GM12878 (cell line): ENCODE results near the gene PDZD7. TPM values are rescaled to one million over a fixed set of nuclear protein-coding genes. Genes with fewer than 3 reads are reported as not detected.

Experiments used
- ATAC-seq: fragments of 200-7000 bp; cut with Tn5 transposase; 3 replicates; pipeline ENCODE4 v1.9.1; 2020; ENCODE audit warnings: mild to moderate bottlenecking, moderate library complexity
- BruUV-seq: library from RNA; stranded (reverse); fragments of 400-500 nt; replicated peaks from 2 replicates; lab custom pipeline; 2021; lab: Mats Ljungman, UMichigan
- CTCF ChIA-PET: fragments of 300-600 bp; sonication (Branson Sonifier 250); formaldehyde crosslinking; extraction: SDS; loops from one replicate; lab custom pipeline; 2021; ENCODE audit warnings: inconsistent platforms; lab: Yijun Ruan, JAX
- POLR2A ChIA-PET: fragments of 350-600 bp; formaldehyde crosslinking; extraction: SDS; loops from one replicate; lab custom pipeline; 2021; ENCODE audit warnings: inconsistent platforms; lab: Charles Lee
- RAD21 ChIA-PET: fragments of 300-600 bp; sonication (Branson Sonifier 250); formaldehyde crosslinking; loops from one replicate; lab custom pipeline; 2023; ENCODE audit warnings: antibody characterized with exemption; ENCODE audit not compliant: unreplicated experiment; lab: Charles Lee
- SMC1A ChIA-PET: fragments of 300-600 bp; sonication (Branson Sonifier 250); formaldehyde crosslinking; loops from one replicate; lab custom pipeline; 2023; ENCODE audit not compliant: unreplicated experiment, uncharacterized antibody; lab: Charles Lee
- DNase-seq: peaks from one replicate; pipeline ENCODE4 v3.0.0-alpha.2; 2011; ENCODE audit warnings: low read depth, low spot score
- FAIRE-seq: peaks from 3 replicates; lab custom pipeline; 2011; peaks lifted over from hg19 to GRCh38; lab: Jason Lieb, UNC
- H2AFZ ChIP-seq: 2 replicates; pipeline ENCODE4 v1.6.0; 2011; ENCODE audit warnings: low read depth, low read length, control low read depth; ENCODE audit not compliant: control insufficient read depth
- H3K27ac ChIP-seq: 2 replicates; pipeline ENCODE4 v1.5.1; 2011; ENCODE audit warnings: control low read depth; ENCODE audit not compliant: control insufficient read depth, insufficient read depth
- H3K27me3 ChIP-seq, 2 experiments: replicated peaks in 1 of 2; 2 replicates each; pipeline versions ENCODE4 v1.6.0 to v1.6.1; 2011; ENCODE audit warnings: low read length in 1 of 2; ENCODE audit not compliant: control insufficient read depth in 2 of 2, insufficient read depth in 2 of 2
- H3K36me3 ChIP-seq, 2 experiments: 2 replicates each; pipeline ENCODE4 v1.5.1; 2011; ENCODE audit warnings: low read length in 1 of 2; ENCODE audit not compliant: control insufficient read depth in 2 of 2, insufficient read depth in 2 of 2
- H3K4me1 ChIP-seq: 2 replicates; pipeline ENCODE4 v1.6.1; 2011; ENCODE audit warnings: mild to moderate bottlenecking, low read length, moderate library complexity, mixed read lengths; ENCODE audit not compliant: control insufficient read depth, insufficient read depth
- H3K4me2 ChIP-seq: 2 replicates; pipeline ENCODE4 v1.6.0; 2011; ENCODE audit warnings: control low read depth; ENCODE audit not compliant: control insufficient read depth, insufficient read depth
- H3K4me3 ChIP-seq: fragments of 200-600 bp; sonication (generic); 2 replicates; pipeline ENCODE4 v1.5.1; 2016
- H3K79me2 ChIP-seq: 2 replicates; pipeline ENCODE4 v1.6.0; 2011; ENCODE audit warnings: low read length; ENCODE audit not compliant: control insufficient read depth, insufficient read depth
- H3K9ac ChIP-seq: 2 replicates; pipeline ENCODE4 v1.8.0; 2011; ENCODE audit warnings: low read length, control low read depth, mixed read lengths; ENCODE audit not compliant: control insufficient read depth, insufficient read depth
- H3K9me3 ChIP-seq: replicated peaks from 3 replicates; pipeline ENCODE4 v1.5.1; 2011; ENCODE audit warnings: mild to moderate bottlenecking, low read length; ENCODE audit not compliant: control insufficient read depth, insufficient read depth
- H4K20me1 ChIP-seq: 2 replicates; pipeline ENCODE4 v1.6.0; 2011; ENCODE audit not compliant: control insufficient read depth, insufficient read depth
- BHLHE40 ChIP-seq, 2 experiments: fragments of 450-650 bp in 1 of 2; IDR thresholded peaks; 2 replicates each; pipeline ENCODE4 v1.6.1; 2011 to 2017; ENCODE audit warnings: low read depth in 2 of 2, borderline replicate concordance in 1 of 2, improper control_type of control experiment in 1 of 2, low read length in 1 of 2, mild to moderate bottlenecking in 1 of 2
- BRCA1 ChIP-seq: IDR thresholded peaks from 2 replicates; pipeline ENCODE4 v1.6.1; 2011; ENCODE audit warnings: low read depth, low read length, improper control_type of control experiment
- CREB1 ChIP-seq: IDR thresholded peaks from 2 replicates; pipeline ENCODE4 v1.6.1; 2012; ENCODE audit warnings: low read depth, mild to moderate bottlenecking, inconsistent platforms
- E4F1 ChIP-seq: fragments of 450-650 bp; IDR thresholded peaks from 2 replicates; pipeline ENCODE4 v1.6.1; 2018; ENCODE audit warnings: borderline replicate concordance, mild to moderate bottlenecking; ENCODE audit not compliant: partially characterized antibody
- ETV6 ChIP-seq, 2 experiments: fragments of 450-650 bp in 1 of 2; IDR thresholded peaks in 1 of 2; conservative IDR thresholded peaks in 1 of 2; 2 replicates each; pipeline ENCODE4 v1.6.1; 2014; ENCODE audit warnings: antibody characterized with exemption in 1 of 2, borderline replicate concordance in 1 of 2, low read depth in 1 of 2, mild to moderate bottlenecking in 1 of 2, moderate library complexity in 1 of 2
- HDAC2 ChIP-seq: fragments of 200-600 bp; sonication (generic); IDR thresholded peaks from 2 replicates; pipeline ENCODE4 v1.6.1; 2017
- MEF2B ChIP-seq: fragments of 450-650 bp; IDR thresholded peaks from 2 replicates; pipeline ENCODE4 v1.6.1; 2018; ENCODE audit warnings: mild to moderate bottlenecking, moderate library complexity; ENCODE audit not compliant: partially characterized antibody, poor library complexity, severe bottlenecking
- MYB ChIP-seq: fragments of 150-350 bp; IDR thresholded peaks from 2 replicates; pipeline ENCODE4 v1.6.1; 2014; ENCODE audit warnings: mild to moderate bottlenecking, low read depth, low read length, borderline replicate concordance
- NR2C2 ChIP-seq: IDR thresholded peaks from 2 replicates; pipeline ENCODE4 v1.6.1; 2011; ENCODE audit warnings: borderline replicate concordance, low read depth; ENCODE audit not compliant: control insufficient read depth, insufficient read length
- POLR2AphosphoS2 ChIP-seq: IDR thresholded peaks from 2 replicates; pipeline ENCODE4 v1.6.1; 2011; ENCODE audit warnings: low read depth, mild to moderate bottlenecking, low read length, improper control_type of control experiment, moderate library complexity
- POU2F2 ChIP-seq: IDR thresholded peaks from 3 replicates; pipeline ENCODE4 v1.6.1; 2011; ENCODE audit warnings: low read depth, mild to moderate bottlenecking, low read length, borderline replicate concordance
- RAD21 ChIP-seq: IDR thresholded peaks from 2 replicates; pipeline ENCODE4 v1.6.1; 2011; ENCODE audit warnings: mild to moderate bottlenecking, low read depth, low read length, moderate library complexity; ENCODE audit not compliant: insufficient read depth
- SMAD1 ChIP-seq: fragments of 450-650 bp; IDR thresholded peaks from 2 replicates; pipeline ENCODE4 v1.6.1; 2018; ENCODE audit warnings: mild to moderate bottlenecking, low read depth; ENCODE audit not compliant: partially characterized antibody
- SUPT20H ChIP-seq: IDR thresholded peaks from 2 replicates; pipeline ENCODE4 v1.6.1; 2011; ENCODE audit warnings: low read depth, mild to moderate bottlenecking, low read length, moderate library complexity, borderline replicate concordance; ENCODE audit not compliant: control insufficient read depth
- SUZ12 ChIP-seq: fragments of 200-600 bp; sonication (generic); IDR thresholded peaks from one replicate; pipeline ENCODE4 v1.6.1; 2018; ENCODE audit warnings: antibody characterized with exemption, mild to moderate bottlenecking; ENCODE audit not compliant: unreplicated experiment
- TARDBP ChIP-seq: IDR thresholded peaks from 2 replicates; pipeline ENCODE4 v1.6.1; 2016; ENCODE audit warnings: borderline replicate concordance
- TCF12 ChIP-seq: IDR thresholded peaks from 2 replicates; pipeline ENCODE4 v1.6.1; 2011; ENCODE audit warnings: low read depth, mild to moderate bottlenecking, low read length
- YY1 ChIP-seq: IDR thresholded peaks from 2 replicates; pipeline ENCODE4 v1.6.1; 2011; ENCODE audit warnings: low read depth, mild to moderate bottlenecking, low read length
- WGBS: methylation state at CpG from one replicate; pipeline ENCODE4 v1.1.6; 2016; ENCODE audit warnings: low lambda C conversion rate; ENCODE audit not compliant: insufficient replicate concordance, insufficient coverage; ENCODE audit errors: missing lambda C conversion rate; 5-methylcytosine and 5-hydroxymethylcytosine counted together
- in situ Hi-C: fragments of 300-500 bp; cut with MboI; formaldehyde crosslinking; loops from 9 replicates; pipeline ENCODE4 v1.14.3; 2018; ENCODE audit warnings: mixed read lengths
- intact Hi-C: fragments of 100-400 bp; cut with micrococcal nuclease; formaldehyde crosslinking; loops from one replicate; pipeline ENCODE4 v1.14.2; 2022; ENCODE audit not compliant: unreplicated experiment
- polyA plus RNA-seq, 11 experiments: library from polyadenylated mRNA; depleted of rRNA in 4 of 11; unstranded in 6 of 11; stranded (reverse) in 5 of 11; fragments of >200 nt; fragmentation: Nextera tagmentation in 4 of 11; fragmentation: Illumina TruSeq in 1 of 11; extraction: Ambion mirVana in 4 of 11; extraction: Trizol in 1 of 11; gene quantifications; 1 replicate in 1 of 11; 2 replicates in 10 of 11; pipeline versions ENCODE4 v1.2.1 to v1.2.3, GENCODE V29; 2011 to 2016; ENCODE audit warnings: inconsistent platforms in 2 of 11, missing spikeins in 2 of 11, low read depth in 1 of 11
- total RNA-seq, 4 experiments: library from RNA; depleted of rRNA in 3 of 4; stranded (reverse); fragments of >200 nt in 3 of 4; fragmentation: Illumina TruSeq in 1 of 4; extraction: Trizol in 1 of 4; gene quantifications; 2 replicates each; pipeline versions ENCODE4 v1.2.1 to v1.2.3, GENCODE V29; 2013 to 2021

PDZD7 gene
- total and polyA plus RNA-seq, 10 of the 15 experiments (the other 5 are each of a cell fraction or from before 2014, with no cell fraction given) = 0.01 to 0.20 (median 0.03) TPM; not detected in 7

- ChIA-PET POLR2A (interaction anchor here (0.6 to 3.3 kb wide), 7 partner anchors 21 to 1601 kb away, joined by 3 to 42 read pairs (median 6); partner anchors contain the start of gene KAZALD1), RAD21 (interaction anchor here (0.6 to 5.1 kb wide), 14 partner anchors 10 to 1673 kb away, joined by 3 to 70 read pairs (median 6); partner anchors contain the start of genes ARL3, KAZALD1, PDZD7 and SFXN3), SMC1A (interaction anchor here (1.0 to 4.2 kb wide), 12 partner anchors 10 to 173 kb away, joined by 3 to 45 read pairs (median 8); partner anchors contain the start of genes KAZALD1, PDZD7 and SFXN3), CTCF (interaction anchor here (0.5 to 24.4 kb wide), 15 partner anchors 10 to 547 kb away, joined by 3 to 885 read pairs (median 4); partner anchors contain the start of genes DPCD, KAZALD1, PDZD7 and POLL)
- Histone ChIP-seq H3K79me2 (no peaks in the 10 kb centered on the region), H3K4me3 (no peak overlapping the region), H3K9ac (no peak overlapping the region), H4K20me1 (no peaks in the 10 kb centered on the region), H3K9me3 (no peaks in the 10 kb centered on the region), H3K36me3 (no peaks in the 10 kb centered on the region), H3K4me2 (no peak overlapping the region), H3K4me1 (peaks cover 5% of the 10 kb centered on the region; the same call in 1 of the 2 replicates), H3K27me3 (no peaks in the 10 kb centered on the region), H2AFZ (no peak overlapping the region), H3K27ac (no peak overlapping the region)
- intact Hi-C loops = loop anchor here (1.0 kb wide), 2 partner anchors 27 to 101 kb away; no protein-coding TSS in a partner anchor
- DNase-seq = no peak
- peak; percentile 96 for FAIRE-seq
- in situ Hi-C loops = no loop called here
- ATAC-seq = peak; percentile 89
- 23% methylated on average over 5 of the region's 6 CpGs for WGBS
- no TSS peak for BruUV-seq
- TF ChIP-seq MEF2B (no peak), BHLHE40 (IDR thresholded peaks at IDR 0.05; ENCODE audit: borderline replicate concordance in 1 of 2, low read depth in 2 of 2, low read length in 1 of 2) (peak; percentile 31 to 47; a peak in 2 of 4 replicates), SMAD1 (no peak), SUPT20H (no peak), SUZ12 (no peak), YY1 (peak; percentile 50; the same call in 1 of the 2 replicates), MYB (no peak), POLR2AphosphoS2 (no peak), ETV6 (conservative IDR thresholded peaks at IDR 0.05 in 1 of 2, IDR thresholded peaks at IDR 0.05 in 1 of 2; ENCODE audit: borderline replicate concordance in 1 of 2, low read depth in 1 of 2) (no peak), NR2C2 (no peak), HDAC2 (no peak), E4F1 (no peak), TCF12 (no peak), RAD21 (peak; percentile 93), POU2F2 (peak; percentile 41; the same call in 1 of the 3 replicates), BRCA1 (no peak), CREB1 (no peak), TARDBP (no peak)
These were observed 10.4 kb upstream of the PDZD7 start for GRCh38 chr10:101041252-101041761.
